Endothelial cell (in vitro differentiated cells): ENCODE data around the gene AKAP12. TPM values are rescaled to one million over a fixed set of nuclear protein-coding genes. Genes with fewer than 3 reads are reported as not detected.

Experiments
- DNase-seq: peaks from one replicate; pipeline ENCODE4 v3.0.0; 2021; ENCODE audit warnings: low spot score
- H3K27ac Mint-ChIP-seq: one replicate; pipeline ENCODE4 v1.8.0; 2021; ENCODE audit warnings: mixed read lengths, inconsistent platforms; ENCODE audit not compliant: unreplicated experiment
- H3K27me3 Mint-ChIP-seq: one replicate; pipeline ENCODE4 v1.8.0; 2021; ENCODE audit warnings: mild to moderate bottlenecking, moderate library complexity, mixed read lengths, inconsistent platforms; ENCODE audit not compliant: unreplicated experiment
- H3K36me3 Mint-ChIP-seq: one replicate; pipeline ENCODE4 v1.8.0; 2021; ENCODE audit warnings: mild to moderate bottlenecking, low read depth, mixed read lengths, inconsistent platforms; ENCODE audit not compliant: unreplicated experiment
- H3K4me1 Mint-ChIP-seq: one replicate; pipeline ENCODE4 v1.8.0; 2021; ENCODE audit warnings: mild to moderate bottlenecking, mixed read lengths, inconsistent platforms; ENCODE audit not compliant: unreplicated experiment
- H3K4me3 Mint-ChIP-seq: one replicate; pipeline ENCODE4 v1.8.0; 2021; ENCODE audit warnings: mild to moderate bottlenecking, mixed read lengths, inconsistent platforms; ENCODE audit not compliant: unreplicated experiment
- H3K9me3 Mint-ChIP-seq: one replicate; pipeline ENCODE4 v1.8.0; 2021; ENCODE audit warnings: mixed read lengths, inconsistent platforms; ENCODE audit not compliant: unreplicated experiment
- CTCF ChIP-seq: fragments of 200-600 bp; sonication (generic); IDR thresholded peaks from one replicate; pipeline ENCODE4 v1.5.0; 2021; ENCODE audit warnings: antibody characterized with exemption; ENCODE audit not compliant: unreplicated experiment
- total RNA-seq: library from RNA; stranded (reverse); fragmentation: NEBNext Ultra II Directional; extraction: Animal tissue kit (Norgen Biotek cat#: 25700); gene quantifications from one replicate; pipeline ENCODE4 v1.2.1, GENCODE V29; 2021; ENCODE audit not compliant: unreplicated experiment

Gene AKAP12
- total RNA-seq, 1 donor from 2014 or later = 70.1 TPM

GRCh38 chr6:151291722-151292059, 51.9 kb downstream of the AKAP12 start:
- no peak for DNase-seq
- H3K9me3 Mint-ChIP-seq = no peaks in the 10 kb centered on the region
- H3K4me3 Mint-ChIP-seq = no peak overlapping the region
- TF ChIP-seq CTCF = no peak
- peaks cover 8% of the 10 kb centered on the region for H3K36me3 Mint-ChIP-seq
- peaks cover 22% of the 10 kb centered on the region for H3K4me1 Mint-ChIP-seq
- no peaks in the 10 kb centered on the region for H3K27me3 Mint-ChIP-seq
- H3K27ac Mint-ChIP-seq = no peak overlapping the region

- Mint-ChIP-seq H3K4me1 (peaks cover 25% of the 10 kb centered on the region), H3K36me3 (peaks cover 8% of the 10 kb centered on the region)
Observed at GRCh38 chr6:151292974-151293687, 53.4 kb downstream of the AKAP12 start.

GRCh38 chr6:151293688-151294016, 53.9 kb downstream of the AKAP12 start:
- DNase-seq = no peak
- no peak for TF ChIP-seq CTCF
- Mint-ChIP-seq H3K27ac (no peak overlapping the region), H3K4me1 (peaks cover 26% of the 10 kb centered on the region), H3K9me3 (no peaks in the 10 kb centered on the region), H3K4me3 (no peak overlapping the region), H3K27me3 (no peaks in the 10 kb centered on the region), H3K36me3 (peaks cover 8% of the 10 kb centered on the region)

More at GRCh38 chr6:151292974-151293687, 53.4 kb downstream of the AKAP12 start:
- Mint-ChIP-seq H3K4me3 (no peak overlapping the region), H3K9me3 (no peaks in the 10 kb centered on the region), H3K27me3 (no peaks in the 10 kb centered on the region), H3K27ac (no peak overlapping the region)
- no peak for DNase-seq
- no peak for TF ChIP-seq CTCF

GRCh38 chr6:151294561-151295101, 54.9 kb downstream of the AKAP12 start:
- no peaks in the 10 kb centered on the region for H3K9me3 Mint-ChIP-seq
- H3K27ac Mint-ChIP-seq = no peak overlapping the region
- TF ChIP-seq CTCF = no peak
- H3K4me3 Mint-ChIP-seq = no peak overlapping the region
- peaks cover 5% of the 10 kb centered on the region for H3K36me3 Mint-ChIP-seq
- no peaks in the 10 kb centered on the region for H3K27me3 Mint-ChIP-seq
- peaks cover 35% of the 10 kb centered on the region for H3K4me1 Mint-ChIP-seq
- no peak for DNase-seq

GRCh38 chr6:151297886-151298285, 58.1 kb downstream of the AKAP12 start:
- no peak overlapping the region for H3K4me3 Mint-ChIP-seq
- H3K4me1 Mint-ChIP-seq = peaks cover 34% of the 10 kb centered on the region
- TF ChIP-seq CTCF = no peak
- H3K9me3 Mint-ChIP-seq = no peaks in the 10 kb centered on the region
- H3K27ac Mint-ChIP-seq = no peak overlapping the region
- H3K27me3 Mint-ChIP-seq = no peaks in the 10 kb centered on the region
- no peak for DNase-seq
- no peaks in the 10 kb centered on the region for H3K36me3 Mint-ChIP-seq
